ENCODE measurements around the gene ACP2.

GRCh38 chr11:47259232-47259977, 10.8 kb upstream of the ACP2 start:
- TF ChIP-seq CTCF (IDR thresholded peaks at IDR 0.05) (no peak), POLR2A (IDR thresholded peaks at IDR 0.05) (no peak), EP300 (IDR thresholded peaks at IDR 0.05) (no peak)
